NCI-H1105 treated with DMSO at 0.1 percent for 48 hours (cell line): ENCODE measurements around the gene ENTPD6.

ENCODE experiments used
- DNase-seq: peaks from one replicate; lab custom pipeline; 2025; lab: John Stamatoyannopoulos, UW

The ENTPD6 gene

GRCh38 chr20:25242231-25242630 is 46.7 kb downstream of the ENTPD6 start:
- no peak for DNase-seq

DNA sequence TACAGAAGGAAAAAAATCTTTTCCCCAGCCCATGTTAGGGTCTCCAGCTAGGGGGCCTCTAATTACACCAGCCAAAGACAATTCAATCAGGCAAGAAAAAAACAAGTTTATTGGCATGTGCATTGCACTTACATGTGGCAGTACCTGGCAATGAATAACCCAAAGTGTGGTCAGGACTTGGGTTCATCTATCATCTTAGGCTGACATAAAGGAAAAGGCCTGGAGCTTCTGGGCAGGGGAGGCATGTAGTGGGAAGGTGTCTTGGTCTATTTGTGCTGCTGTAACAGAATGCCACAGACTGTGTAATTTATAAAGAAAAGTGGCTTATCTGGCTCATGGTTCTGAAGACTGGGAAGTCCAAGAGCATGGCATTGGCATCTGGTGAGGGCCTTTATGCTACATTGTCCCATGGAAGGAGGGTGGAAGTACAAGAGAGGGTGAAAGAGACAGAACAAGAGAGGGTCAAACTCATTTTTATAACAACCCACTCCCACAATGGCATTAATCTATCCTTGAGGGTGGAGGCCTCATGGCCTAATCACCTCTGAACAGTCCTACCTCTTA is 48.0 kb downstream of the ENTPD6 start:
- DNase-seq, result no peak

GRCh38 chr20:25244976-25245375 is 49.5 kb downstream of the ENTPD6 start:
- no peak for DNase-seq

DNA sequence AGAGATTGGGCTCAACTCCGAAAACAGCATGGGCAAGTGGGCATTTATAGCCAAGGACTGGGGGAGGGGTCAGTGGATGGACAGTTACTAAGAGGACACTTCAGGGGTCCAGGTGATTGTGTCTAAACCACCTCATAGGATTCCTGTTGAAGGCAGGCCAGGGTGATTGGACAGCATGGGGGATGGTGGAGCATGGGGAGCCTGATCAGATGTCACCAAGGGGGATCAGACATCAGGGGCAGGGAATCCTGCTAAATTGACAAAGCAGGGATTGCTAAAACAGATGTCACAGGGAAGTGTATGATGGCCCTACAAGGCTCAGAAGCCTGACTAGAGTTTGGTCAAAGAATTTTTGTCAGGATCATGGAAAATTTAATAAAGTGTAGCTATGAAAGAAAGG is 49.9 kb downstream of the ENTPD6 start:
- no peak for DNase-seq

DNA sequence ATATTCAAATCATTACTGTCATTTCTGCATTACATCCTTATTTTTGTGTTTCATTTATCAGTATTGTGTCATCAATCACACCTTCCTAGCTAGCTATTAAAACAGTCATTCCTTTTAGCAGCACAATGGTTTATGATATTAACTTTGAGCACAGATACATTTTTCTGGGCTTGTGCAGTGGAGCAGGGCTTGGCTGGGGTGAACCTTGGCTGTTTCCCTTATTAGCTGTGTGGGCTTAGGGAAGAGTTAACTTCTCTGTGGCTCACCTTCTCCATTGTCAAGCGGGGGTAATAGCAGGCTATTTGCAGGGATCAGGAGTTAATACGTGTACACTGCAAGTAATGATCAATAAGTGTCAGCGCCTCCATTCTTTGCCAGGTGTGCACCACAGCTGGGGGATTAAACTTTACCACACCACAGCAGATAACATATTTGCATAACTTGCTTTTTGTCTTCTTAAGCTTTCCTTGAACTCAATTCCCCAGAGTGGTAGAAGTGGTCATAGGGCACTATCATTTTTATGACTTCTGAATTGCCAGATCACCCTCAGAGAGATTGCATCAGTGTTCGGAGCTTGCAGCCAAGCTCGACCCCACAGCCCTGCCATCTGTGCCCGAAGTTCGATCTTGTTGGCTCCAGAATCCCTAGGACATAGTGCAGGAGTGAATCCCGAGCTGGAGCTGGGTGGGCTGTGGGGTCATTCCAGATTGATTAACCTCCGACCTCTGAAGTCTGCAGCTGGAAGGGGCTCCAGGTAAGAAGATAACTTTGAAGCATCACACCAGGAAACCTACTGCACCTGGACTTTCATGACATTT is 50.9 kb downstream of the ENTPD6 start:
- DNase-seq, result no peak

GRCh38 chr20:25247000-25247517 is 51.5 kb downstream of the ENTPD6 start:
- peak; percentile 61 for DNase-seq

DNA sequence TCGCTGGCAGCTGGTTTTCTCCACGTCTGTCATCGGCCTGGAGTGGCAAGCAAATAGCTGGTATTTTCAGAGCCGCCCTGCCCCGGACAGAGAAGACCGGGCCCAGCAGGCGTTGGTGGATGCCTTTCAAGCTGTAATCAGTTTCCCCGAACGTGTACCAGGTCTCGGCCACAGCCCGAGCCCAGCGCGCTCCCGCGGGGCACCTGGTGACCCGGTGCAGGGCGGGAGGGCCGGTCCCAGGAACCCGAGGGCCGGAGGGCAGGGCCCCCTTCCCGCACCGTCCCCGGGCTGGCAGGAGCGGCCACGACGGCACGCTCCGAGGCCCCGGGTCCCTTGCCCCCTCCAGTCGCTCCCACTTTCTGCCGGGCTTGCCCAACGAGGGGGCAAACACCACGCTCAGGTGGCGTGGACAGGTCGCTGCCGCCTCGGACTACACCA is 52.0 kb downstream of the ENTPD6 start:
- peak; percentile 61 for DNase-seq

DNA sequence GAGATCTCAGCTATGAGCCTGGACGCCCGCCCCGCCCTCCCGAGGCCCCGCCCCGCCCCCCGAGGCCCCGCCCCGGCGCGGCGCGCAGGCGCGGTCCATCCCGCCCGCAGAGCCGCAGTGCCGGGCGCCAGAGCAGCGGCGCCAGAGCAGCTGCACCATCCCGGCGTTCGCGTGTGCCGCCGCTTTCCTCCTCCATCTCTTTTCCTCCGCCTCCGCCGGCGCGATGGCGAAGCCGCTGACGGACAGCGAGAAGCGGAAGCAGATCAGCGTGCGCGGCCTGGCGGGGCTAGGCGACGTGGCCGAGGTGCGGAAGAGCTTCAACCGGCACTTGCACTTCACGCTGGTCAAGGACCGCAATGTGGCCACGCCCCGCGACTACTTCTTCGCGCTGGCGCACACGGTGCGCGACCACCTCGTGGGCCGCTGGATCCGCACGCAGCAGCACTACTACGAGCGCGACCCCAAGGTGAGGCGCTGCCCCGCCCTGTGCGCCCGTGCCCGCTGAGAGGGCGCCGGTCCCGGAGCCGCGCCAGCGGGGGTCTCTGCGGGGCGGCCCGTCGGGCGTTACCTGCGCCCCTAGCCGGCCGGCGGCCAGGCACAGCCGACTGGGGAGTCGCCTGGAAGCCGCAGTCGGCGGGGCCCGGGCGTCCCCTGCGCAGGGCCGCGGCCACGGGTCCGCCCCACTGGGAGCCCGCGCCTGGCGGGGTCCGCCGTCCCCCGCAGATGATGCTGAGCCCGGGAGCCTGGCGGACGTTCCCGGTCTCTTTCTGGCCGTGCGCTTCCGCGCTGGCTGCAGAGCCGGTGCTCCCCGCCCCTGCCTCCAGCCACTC is 52.7 kb downstream of the ENTPD6 start, which contains the start of gene PYGB:
Gene PYGB, plus strand, starts transcription at position 130 of the 830 bp plus-strand sequence. Its CDS starts 94 bp downstream, at position 224.
- DNase-seq, result peak; percentile 81

DNA sequence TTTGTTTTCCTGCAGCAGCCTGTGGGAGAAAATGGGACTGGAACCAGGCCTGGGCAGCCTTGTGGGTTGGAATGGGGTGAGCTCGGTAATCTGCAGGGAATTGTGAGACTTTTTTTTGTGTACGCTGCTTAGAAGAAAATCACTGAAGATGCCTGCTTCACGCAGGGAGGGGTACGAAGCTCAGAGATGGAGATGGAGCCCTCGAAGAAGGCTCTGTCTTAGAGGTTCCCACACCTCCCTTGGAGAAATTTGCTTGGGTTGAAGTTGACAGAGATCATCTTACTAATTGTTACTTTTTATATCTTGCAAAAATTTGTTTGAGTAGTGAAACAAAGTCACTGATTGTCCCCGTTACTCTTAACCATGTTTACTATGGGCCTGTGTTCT is 53.3 kb downstream of the ENTPD6 start:
- no peak for DNase-seq

DNA sequence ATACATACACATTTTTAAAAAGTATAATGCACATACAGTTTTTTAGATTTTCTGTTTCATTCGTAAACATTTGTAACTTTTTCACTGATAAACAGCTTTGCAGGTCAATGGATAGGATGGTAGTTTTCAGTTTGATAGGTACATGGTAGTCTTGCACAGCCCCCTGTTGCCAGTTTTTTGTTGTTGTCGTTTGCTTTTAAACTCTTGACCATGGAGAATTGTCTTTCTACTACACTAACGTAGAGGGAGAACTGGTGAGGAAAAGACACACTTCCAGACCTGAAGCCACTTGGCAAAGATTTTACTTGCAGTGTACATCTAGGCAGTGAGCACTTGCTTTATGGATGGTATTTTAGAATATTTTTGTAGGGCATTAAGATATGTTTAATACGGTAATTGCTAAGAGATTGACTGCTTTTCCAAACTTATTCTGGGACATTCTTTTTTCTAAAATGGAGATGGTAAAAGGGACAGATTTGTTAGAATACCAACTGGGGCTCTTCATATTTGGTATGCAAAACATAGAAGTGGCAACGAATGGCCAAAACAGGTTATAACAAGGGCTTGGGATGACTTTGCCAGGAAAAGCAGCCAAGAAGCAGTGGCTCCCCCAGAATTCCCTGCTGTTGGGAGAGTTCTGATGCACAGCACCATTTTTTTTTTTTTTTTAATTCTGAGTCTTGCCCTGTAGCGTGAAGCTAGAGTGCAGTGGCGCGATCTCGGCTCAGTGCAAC is 53.9 kb downstream of the ENTPD6 start:
- peak; percentile 13 for DNase-seq

DNA sequence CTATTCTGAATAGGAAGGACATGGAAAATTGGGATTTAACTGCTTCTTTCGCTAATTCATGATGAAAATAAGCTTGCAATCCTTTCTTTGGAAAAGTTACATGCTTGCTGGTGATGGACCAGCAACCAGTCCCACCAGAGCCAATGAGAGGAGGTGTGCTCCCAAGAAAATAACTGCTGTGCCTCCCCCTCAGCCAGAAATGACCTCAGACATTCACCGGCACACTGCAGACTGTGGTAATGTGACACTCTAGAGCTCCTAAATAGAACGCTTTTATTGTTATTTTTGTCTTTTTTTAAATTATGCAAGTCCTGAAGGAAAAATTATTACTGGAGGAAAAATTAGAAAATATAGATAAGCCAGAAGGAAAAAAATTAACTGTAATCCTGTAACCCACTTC is 55.0 kb downstream of the ENTPD6 start:
- no peak for DNase-seq

GRCh38 chr20:25251019-25251418 is 55.5 kb downstream of the ENTPD6 start:
- DNase-seq, result no peak

- DNase-seq, result no peak
Observed at GRCh38 chr20:25251558-25251957, 56.0 kb downstream of the ENTPD6 start.

GRCh38 chr20:25252230-25252651 is 56.7 kb downstream of the ENTPD6 start:
- DNase-seq, result no peak

GRCh38 chr20:25252686-25253421 is 57.3 kb downstream of the ENTPD6 start:
- DNase-seq, result peak; percentile 14

- no peak for DNase-seq
Observed at GRCh38 chr20:25253606-25254275, 58.2 kb downstream of the ENTPD6 start.

- DNase-seq, result no peak
Observed at GRCh38 chr20:25254571-25254970, 59.1 kb downstream of the ENTPD6 start.

GRCh38 chr20:25254986-25255680 is 59.6 kb downstream of the ENTPD6 start:
- DNase-seq, result no peak

GRCh38 chr20:25256226-25256859 is 60.8 kb downstream of the ENTPD6 start:
- no peak for DNase-seq
